OCI-LY7 (cell line): ENCODE measurements around the gene TMEM8B.

Experiments used
- CTCF ChIP-seq: fragments of 200-600 bp; sonication (generic); conservative IDR thresholded peaks from 2 replicates; pipeline ENCODE4 v1.5.1; 2014; ENCODE audit warnings: mild to moderate bottlenecking, antibody characterized with exemption, low read length, moderate library complexity, mixed read lengths
- EZH2phosphoT487 ChIP-seq: fragments of 200-600 bp; sonication (generic); IDR thresholded peaks from 2 replicates; pipeline ENCODE4 v1.6.1; 2018; ENCODE audit warnings: low read depth, borderline replicate concordance, mild to moderate bottlenecking, mixed run types, antibody characterized with exemption, low read length, moderate library complexity, mixed read lengths

DNA sequence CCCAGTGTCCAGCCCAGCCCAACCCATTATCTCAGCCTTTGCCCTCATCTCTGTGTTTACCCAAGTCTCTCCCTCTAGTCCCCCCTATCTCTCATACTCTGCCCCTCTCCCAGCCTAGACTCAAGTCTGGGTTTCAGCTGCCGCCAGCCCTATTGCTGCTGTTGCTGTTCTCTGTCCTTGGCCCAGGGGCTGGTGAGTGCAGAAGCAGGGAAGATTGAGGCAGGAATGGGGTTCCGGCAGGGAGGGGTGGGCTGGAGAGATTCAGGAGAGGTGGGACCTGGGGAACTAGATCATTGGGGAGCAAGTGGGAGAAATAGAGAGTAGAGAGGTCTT, 702 bp downstream of the TMEM8B start:
- TF ChIP-seq CTCF (no peak), EZH2phosphoT487 (no peak)
